GM12878 (cell line): ENCODE results near the gene PIGV. TPM values are rescaled to one million over a fixed set of nuclear protein-coding genes. Genes with fewer than 3 reads are reported as not detected.

Experiments
- CBX5 ChIP-seq: sonication (generic); IDR thresholded peaks from 2 replicates; pipeline ENCODE4 v1.6.1; 2016; ENCODE audit warnings: low read depth, moderate library complexity, mild to moderate bottlenecking, inconsistent platforms
- CHD4 ChIP-seq: fragments of 200-600 bp; sonication (generic); IDR thresholded peaks from 2 replicates; pipeline ENCODE4 v1.6.1; 2016; ENCODE audit warnings: mild to moderate bottlenecking
- CREB1 ChIP-seq: IDR thresholded peaks from 2 replicates; pipeline ENCODE4 v1.6.1; 2012; ENCODE audit warnings: low read depth, mild to moderate bottlenecking, inconsistent platforms
- CREM ChIP-seq: IDR thresholded peaks from 2 replicates; pipeline ENCODE4 v1.6.1; 2014; ENCODE audit warnings: antibody characterized with exemption, low read depth
- EED ChIP-seq: sonication (generic); IDR thresholded peaks from 2 replicates; pipeline ENCODE4 v1.6.1; 2016; ENCODE audit warnings: antibody characterized with exemption, low read depth
- EZH2 ChIP-seq: IDR thresholded peaks from 2 replicates; pipeline ENCODE4 v1.6.1; 2012; ENCODE audit warnings: low read depth, mild to moderate bottlenecking, control low read depth, inconsistent platforms, low read length, borderline replicate concordance; ENCODE audit not compliant: control insufficient read depth
- FOXM1 ChIP-seq: IDR thresholded peaks from 2 replicates; pipeline ENCODE4 v1.6.1; 2012; ENCODE audit warnings: low read depth, mild to moderate bottlenecking, inconsistent platforms, low read length, moderate library complexity
- IKZF2 ChIP-seq, 2 experiments: fragments of 450-650 bp; IDR thresholded peaks; 2 replicates each; pipeline ENCODE4 v1.6.1; 2017; ENCODE audit warnings: mild to moderate bottlenecking in 2 of 2, moderate library complexity in 2 of 2
- JUNB ChIP-seq: IDR thresholded peaks from 2 replicates; pipeline ENCODE4 v1.6.1; 2016; ENCODE audit warnings: antibody characterized with exemption, mild to moderate bottlenecking
- JUND ChIP-seq: IDR thresholded peaks from 2 replicates; pipeline ENCODE4 v1.6.1; 2012; ENCODE audit warnings: low read depth, mild to moderate bottlenecking, low read length, improper control_type of control experiment, moderate library complexity
- MEF2A ChIP-seq: IDR thresholded peaks from 2 replicates; pipeline ENCODE4 v1.6.1; 2011; ENCODE audit warnings: low read depth, mild to moderate bottlenecking, low read length, moderate library complexity; ENCODE audit not compliant: insufficient read depth
- MEF2B ChIP-seq: fragments of 450-650 bp; IDR thresholded peaks from 2 replicates; pipeline ENCODE4 v1.6.1; 2018; ENCODE audit warnings: mild to moderate bottlenecking, moderate library complexity; ENCODE audit not compliant: partially characterized antibody, poor library complexity, severe bottlenecking
- NBN ChIP-seq: fragments of 450-650 bp; IDR thresholded peaks from 2 replicates; pipeline ENCODE4 v1.6.1; 2016
- PBX3 ChIP-seq: IDR thresholded peaks from 2 replicates; pipeline ENCODE4 v1.6.1; 2011; ENCODE audit warnings: mild to moderate bottlenecking, low read depth, low read length, moderate library complexity; ENCODE audit not compliant: insufficient replicate concordance
- RAD21 ChIP-seq: IDR thresholded peaks from 2 replicates; pipeline ENCODE4 v1.6.1; 2011; ENCODE audit warnings: mild to moderate bottlenecking, low read depth, low read length, moderate library complexity; ENCODE audit not compliant: insufficient read depth
- RB1 ChIP-seq: fragments of 450-650 bp; formaldehyde crosslinking; IDR thresholded peaks from 2 replicates; pipeline ENCODE4 v1.6.1; 2017; ENCODE audit warnings: mild to moderate bottlenecking, borderline replicate concordance
- RELA ChIP-seq: fragments of 450-650 bp; IDR thresholded peaks from 2 replicates; pipeline ENCODE4 v1.8.0; 2014; ENCODE audit warnings: borderline replicate concordance; ENCODE audit not compliant: partially characterized antibody
- TAF1 ChIP-seq: IDR thresholded peaks from 2 replicates; pipeline ENCODE4 v1.6.1; 2011; ENCODE audit warnings: mild to moderate bottlenecking, low read depth, low read length, borderline replicate concordance
- ZBTB4 ChIP-seq: fragments of 450-650 bp; formaldehyde crosslinking; IDR thresholded peaks from 2 replicates; pipeline ENCODE4 v1.4.0; 2022; ENCODE audit warnings: mild to moderate bottlenecking, moderate library complexity
- ZNF592 ChIP-seq: fragments of 450-650 bp; IDR thresholded peaks from 2 replicates; pipeline ENCODE4 v1.6.1; 2017; ENCODE audit warnings: mild to moderate bottlenecking, moderate library complexity
- polyA plus RNA-seq, 11 experiments: library from polyadenylated mRNA; depleted of rRNA in 4 of 11; unstranded in 6 of 11; stranded (reverse) in 5 of 11; fragments of >200 nt; fragmentation: Nextera tagmentation in 4 of 11; fragmentation: Illumina TruSeq in 1 of 11; extraction: Ambion mirVana in 4 of 11; extraction: Trizol in 1 of 11; gene quantifications; 1 replicate in 1 of 11; 2 replicates in 10 of 11; pipeline versions ENCODE4 v1.2.1 to v1.2.3, GENCODE V29; 2011 to 2016; ENCODE audit warnings: inconsistent platforms in 2 of 11, missing spikeins in 2 of 11, low read depth in 1 of 11
- total RNA-seq, 4 experiments: library from RNA; depleted of rRNA in 3 of 4; stranded (reverse); fragments of >200 nt in 3 of 4; fragmentation: Illumina TruSeq in 1 of 4; extraction: Trizol in 1 of 4; gene quantifications; 2 replicates each; pipeline versions ENCODE4 v1.2.1 to v1.2.3, GENCODE V29; 2013 to 2021

The PIGV gene
- total and polyA plus RNA-seq, 10 of the 15 experiments (the other 5 are each of a cell fraction or from before 2014, with no cell fraction given) = 8.8 to 18.1 (median 11.9) TPM

- TF ChIP-seq TAF1 (peak; percentile 80; the same call in 1 of the 2 replicates), EED (0 out of 2 replicates have a peak, but pooled peaks have one; percentile 22), RB1 (no peak), EZH2 (no peak), RAD21 (peak; percentile 69), NBN (peak; percentile 81), CBX5 (0 out of 2 replicates have a peak, but pooled peaks have one; percentile 50), RELA (peak; percentile 80), JUNB (peak; percentile 23; the same call in 1 of the 2 replicates), PBX3 (peak; percentile 50), CHD4 (no peak), CREB1 (peak; percentile 91), IKZF2 (IDR thresholded peaks at IDR 0.05) (peak in 1 of 2 experiments; percentile 50; a peak in 2 of 4 replicates), CREM (peak; percentile 92), MEF2A (no peak), ZNF592 (peak; percentile 65; the same call in 1 of the 2 replicates), FOXM1 (0 out of 2 replicates have a peak, but pooled peaks have one; percentile 46), ZBTB4 (CRISPR knock-in tag) (no peak), MEF2B (peak; percentile 48), JUND (0 out of 2 replicates have a peak, but pooled peaks have one; percentile 8)
Observed at GRCh38 chr1:26833432-26834405, 46.0 kb downstream of the PIGV start (continued).
